Fibroblast of villous mesenchyme (primary cell): ENCODE measurements around the gene GALNT4. TPM values are rescaled to one million over a fixed set of nuclear protein-coding genes. Genes with fewer than 3 reads are reported as not detected.
A peak's percentile ranks its signal among the peaks of the same experiment; 100 is the strongest.

Experiments used
- DNase-seq: peaks from one replicate; pipeline ENCODE4 v3.0.0-alpha.2; 2010; ENCODE audit warnings: low read depth
- H3K4me3 ChIP-seq: 2 replicates; pipeline ENCODE4 v1.5.1; 2011; ENCODE audit warnings: low read depth, mild to moderate bottlenecking, low read length
- total RNA-seq: library from RNA; depleted of rRNA; stranded (reverse); fragments of >200 nt; gene quantifications from 2 replicates; pipeline ENCODE4 v1.2.3, GENCODE V29; 2012
- TF ChIP-seq, protein P1 (sequence below): IDR thresholded peaks from 2 replicates; pipeline ENCODE4 v1.5.1; 2012; ENCODE audit warnings: low read depth, mild to moderate bottlenecking, low read length; ENCODE audit not compliant: insufficient read depth

GALNT4 gene
- total RNA-seq, 1 donor, result 15.5 TPM

- TF ChIP-seq, protein P1, sequence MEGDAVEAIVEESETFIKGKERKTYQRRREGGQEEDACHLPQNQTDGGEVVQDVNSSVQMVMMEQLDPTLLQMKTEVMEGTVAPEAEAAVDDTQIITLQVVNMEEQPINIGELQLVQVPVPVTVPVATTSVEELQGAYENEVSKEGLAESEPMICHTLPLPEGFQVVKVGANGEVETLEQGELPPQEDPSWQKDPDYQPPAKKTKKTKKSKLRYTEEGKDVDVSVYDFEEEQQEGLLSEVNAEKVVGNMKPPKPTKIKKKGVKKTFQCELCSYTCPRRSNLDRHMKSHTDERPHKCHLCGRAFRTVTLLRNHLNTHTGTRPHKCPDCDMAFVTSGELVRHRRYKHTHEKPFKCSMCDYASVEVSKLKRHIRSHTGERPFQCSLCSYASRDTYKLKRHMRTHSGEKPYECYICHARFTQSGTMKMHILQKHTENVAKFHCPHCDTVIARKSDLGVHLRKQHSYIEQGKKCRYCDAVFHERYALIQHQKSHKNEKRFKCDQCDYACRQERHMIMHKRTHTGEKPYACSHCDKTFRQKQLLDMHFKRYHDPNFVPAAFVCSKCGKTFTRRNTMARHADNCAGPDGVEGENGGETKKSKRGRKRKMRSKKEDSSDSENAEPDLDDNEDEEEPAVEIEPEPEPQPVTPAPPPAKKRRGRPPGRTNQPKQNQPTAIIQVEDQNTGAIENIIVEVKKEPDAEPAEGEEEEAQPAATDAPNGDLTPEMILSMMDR, result no peak
- DNase-seq, result peak; percentile 70
Observed at GRCh38 chr12:89497005-89497404, 27.6 kb downstream of the GALNT4 start.

DNA sequence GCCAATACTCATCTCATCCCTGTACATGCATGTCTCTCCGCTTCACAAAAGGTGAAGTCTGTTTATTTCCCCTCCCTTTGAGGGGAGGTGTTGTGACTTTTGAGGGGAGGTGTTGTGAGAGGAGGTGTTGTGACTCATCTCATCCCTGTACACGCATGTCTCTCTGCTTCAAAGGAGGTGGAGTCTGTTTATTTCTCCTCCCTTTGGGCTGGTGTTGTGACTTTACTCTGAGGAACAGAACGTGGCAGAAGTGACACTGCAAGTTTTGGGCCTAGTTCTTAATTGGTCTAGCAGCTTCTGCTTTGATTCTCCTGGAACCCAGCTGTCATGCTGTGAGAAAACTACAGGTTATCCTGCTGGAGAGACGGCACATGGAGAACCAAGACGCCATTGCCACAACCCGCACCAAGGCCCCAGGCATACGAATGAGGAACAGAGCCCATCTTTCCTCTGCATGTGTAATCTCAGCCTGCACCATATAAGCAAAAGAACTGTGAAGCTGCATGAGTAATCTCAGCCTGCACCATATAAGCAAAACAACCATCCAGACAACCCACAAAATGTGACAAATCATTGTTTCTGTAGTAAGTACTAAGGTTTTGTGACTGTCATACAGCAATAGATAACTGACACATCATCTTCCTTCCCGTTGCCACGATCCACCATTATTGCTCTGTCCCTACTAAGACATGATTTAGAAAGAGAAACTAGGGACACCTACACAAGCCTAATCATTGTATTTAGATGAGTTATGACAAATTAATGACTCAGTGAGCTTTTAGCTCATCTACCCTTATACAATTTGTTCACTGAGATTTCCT lies 30.0 kb downstream of the GALNT4 start:
- TF ChIP-seq, protein P1, result no peak
- no peak overlapping the region for H3K4me3 ChIP-seq
- DNase-seq, result peak; percentile 39

More at GRCh38 chr12:89497005-89497404, 27.6 kb downstream of the GALNT4 start:
- no peak overlapping the region for H3K4me3 ChIP-seq

- TF ChIP-seq, protein P1, result no peak
- DNase-seq, result no peak
- no peak overlapping the region for H3K4me3 ChIP-seq
Observed at GRCh38 chr12:89493670-89494302, 30.8 kb downstream of the GALNT4 start.

DNA sequence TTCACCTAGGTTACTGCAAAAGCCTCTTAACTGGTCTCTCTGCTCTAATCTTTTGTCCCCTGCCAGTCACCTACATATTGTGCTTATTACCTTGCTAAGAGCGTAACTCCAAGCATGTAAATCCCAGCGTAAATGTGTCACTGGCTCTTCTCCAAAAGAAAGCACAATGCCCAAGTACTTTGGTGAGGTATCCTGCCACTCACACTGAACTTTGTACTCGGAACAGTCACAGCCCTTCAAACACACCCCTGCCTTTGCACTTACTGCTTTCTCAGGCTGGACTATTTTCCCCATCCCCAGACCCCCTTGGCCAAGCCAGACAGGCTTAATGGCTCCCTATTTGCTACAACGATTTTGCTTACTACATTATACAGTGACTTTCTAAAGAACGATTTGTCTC lies 31.7 kb downstream of the GALNT4 start:
- H3K4me3 ChIP-seq, result no peak overlapping the region
- TF ChIP-seq, protein P1, result no peak
- DNase-seq, result no peak

- TF ChIP-seq, protein P1, result no peak
- no peak overlapping the region for H3K4me3 ChIP-seq
- DNase-seq, result no peak
Observed at GRCh38 chr12:89490922-89491321, 33.7 kb downstream of the GALNT4 start.

DNA sequence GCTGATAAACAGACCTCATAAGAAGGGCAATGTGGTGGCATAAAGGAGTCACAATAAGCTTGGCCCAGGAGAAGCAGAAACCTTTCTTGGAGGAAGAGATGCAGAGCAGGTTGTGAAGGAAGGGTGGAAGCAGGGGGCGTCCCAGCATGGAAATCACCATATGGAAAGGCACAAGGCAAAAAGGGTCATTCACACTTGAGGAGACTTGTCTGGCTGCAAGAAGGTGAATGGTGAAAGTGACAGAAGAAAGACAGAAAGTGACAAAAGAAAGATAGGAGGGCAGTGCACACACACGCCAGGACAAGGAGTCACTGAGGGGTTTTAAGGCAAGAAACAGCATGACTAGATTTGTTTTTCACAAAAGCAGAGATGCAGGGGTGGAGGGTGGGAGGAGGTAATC lies 38.3 kb downstream of the GALNT4 start:
- no peak overlapping the region for H3K4me3 ChIP-seq
- TF ChIP-seq, protein P1, result no peak
- no peak for DNase-seq

DNA sequence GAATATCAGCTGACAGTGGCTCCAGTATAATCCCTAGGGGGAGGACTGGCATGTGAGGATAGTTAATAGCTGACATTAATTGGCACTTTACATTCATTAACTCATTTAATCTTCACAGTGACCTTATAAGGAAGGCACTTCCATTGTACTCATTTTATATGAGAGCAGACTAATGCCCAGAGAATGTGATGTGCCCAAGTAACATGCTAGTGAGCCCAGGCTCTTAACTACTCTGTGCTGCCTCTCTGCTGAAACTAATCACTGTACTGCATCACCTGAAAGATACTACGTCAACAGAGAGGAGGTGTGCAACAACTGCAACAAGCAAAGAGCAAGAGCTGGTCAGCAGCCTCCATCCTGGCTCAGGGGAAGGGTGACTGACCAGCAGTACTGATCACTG lies 40.1 kb downstream of the GALNT4 start:
- TF ChIP-seq, protein P1, result no peak
- no peak overlapping the region for H3K4me3 ChIP-seq
- DNase-seq, result no peak
